NOMO-1 treated with dmso at 0.1 percent for 144 hours (cell line): Measurements from ENCODE around the gene ZNF584.

ENCODE experiments used
- DNase-seq: peaks from one replicate; lab custom pipeline; 2025; ENCODE audit not compliant: unreplicated experiment; lab: John Stamatoyannopoulos, UW

The ZNF584 gene

GRCh38 chr19:58385891-58386575 is 22.4 kb upstream of the ZNF584 start:
- no peak for DNase-seq

DNA sequence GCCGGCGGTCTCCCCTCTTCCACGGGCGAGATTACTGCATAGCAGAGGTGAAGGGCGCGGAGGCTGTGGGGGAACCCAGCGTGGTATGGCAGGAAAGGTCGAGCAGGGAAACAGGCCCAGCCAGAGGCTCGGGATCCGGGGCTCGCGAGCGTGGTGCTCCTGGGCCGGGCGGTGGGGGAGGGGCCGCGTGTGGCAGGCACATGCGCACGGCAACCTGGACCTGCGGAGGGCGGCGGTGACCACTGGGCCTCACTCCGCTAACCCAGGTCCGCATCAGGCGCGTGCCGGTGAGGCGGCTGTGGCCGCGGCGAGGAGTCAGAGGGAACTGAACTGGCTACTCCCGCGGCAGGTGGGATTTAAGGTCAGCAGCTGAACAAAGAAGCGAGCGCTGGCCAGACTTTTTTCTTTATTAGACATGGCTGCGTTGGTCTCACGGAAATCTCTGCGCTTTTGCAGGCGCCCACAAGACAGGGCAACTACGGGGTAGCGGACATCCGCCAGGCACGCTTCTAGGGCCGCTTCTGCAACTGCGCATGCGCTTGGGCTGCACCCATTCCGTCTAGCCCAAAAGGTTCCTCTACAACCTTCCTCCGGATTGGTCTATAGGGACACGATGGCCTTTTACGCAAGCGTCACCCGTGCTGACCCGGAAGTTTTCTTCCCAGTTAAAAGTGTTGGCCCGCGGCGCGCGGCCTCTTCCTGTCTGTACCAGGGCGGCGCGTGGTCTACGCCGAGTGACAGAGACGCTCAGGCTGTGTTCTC is 21.7 kb upstream of the ZNF584 start, which contains the start of gene RPS5:
RPS5 (plus strand) TSS at position 694 of the 762 bp plus-strand sequence. CDS start 869 bp downstream, outside the sequence.
- DNase-seq = peak; percentile 97

DNA sequence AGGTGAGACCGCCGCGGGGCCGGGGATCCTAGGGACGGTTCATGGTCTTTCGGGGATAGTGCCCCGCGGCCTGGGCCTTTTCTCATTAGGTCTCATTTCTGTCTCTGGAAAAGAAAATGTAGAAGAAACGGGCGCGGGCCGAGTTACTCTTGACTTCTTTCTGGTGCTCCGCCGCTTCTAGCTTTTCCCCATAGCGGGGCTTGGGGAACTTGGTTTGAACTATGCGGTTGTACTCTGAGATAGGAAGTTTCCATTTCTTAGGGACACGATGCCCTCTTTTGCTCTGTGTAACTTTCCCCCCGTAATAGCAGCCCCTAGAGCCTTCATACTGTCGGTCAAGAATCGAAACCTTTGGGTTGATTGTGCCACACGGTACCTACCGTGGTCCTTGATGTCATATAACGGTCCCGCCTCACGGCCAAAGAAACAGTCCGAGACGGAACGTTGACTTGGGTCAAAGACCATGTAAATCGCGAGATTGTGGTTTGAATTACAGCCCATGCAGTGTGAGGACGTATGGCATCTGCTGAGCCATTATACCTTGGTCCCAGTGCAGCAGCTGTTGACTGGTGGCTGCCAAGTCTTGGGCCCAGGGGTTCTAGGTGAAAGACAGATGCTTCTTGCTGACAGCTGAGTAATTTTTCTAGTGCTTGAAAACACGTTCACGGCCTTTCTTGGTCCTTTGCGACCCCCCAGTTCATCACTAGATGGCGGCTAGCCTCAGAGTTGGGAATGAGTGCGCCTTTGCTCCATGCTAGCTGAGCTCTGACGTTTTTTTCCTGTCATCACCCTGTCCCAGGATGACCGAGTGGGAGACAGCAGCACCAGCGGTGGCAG is 20.9 kb upstream of the ZNF584 start:
- no peak for DNase-seq

DNA sequence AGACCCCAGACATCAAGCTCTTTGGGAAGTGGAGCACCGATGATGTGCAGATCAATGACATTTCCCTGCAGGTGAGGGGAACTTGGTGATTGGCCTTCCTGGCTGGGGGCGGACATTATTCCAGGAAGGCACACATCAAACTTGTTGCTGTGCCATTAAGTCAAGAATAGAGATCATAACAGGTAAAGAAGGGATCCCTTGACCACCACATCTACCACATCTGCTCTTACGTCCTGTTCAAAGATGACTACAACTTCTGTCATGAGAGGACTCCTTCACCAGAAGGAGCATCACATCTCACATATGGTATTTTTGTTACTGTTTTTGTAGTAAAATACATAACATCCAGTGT is 20.3 kb upstream of the ZNF584 start:
- no peak for DNase-seq

- no peak for DNase-seq
Measured at GRCh38 chr19:58392945-58393724, 15.3 kb upstream of the ZNF584 start.

DNA sequence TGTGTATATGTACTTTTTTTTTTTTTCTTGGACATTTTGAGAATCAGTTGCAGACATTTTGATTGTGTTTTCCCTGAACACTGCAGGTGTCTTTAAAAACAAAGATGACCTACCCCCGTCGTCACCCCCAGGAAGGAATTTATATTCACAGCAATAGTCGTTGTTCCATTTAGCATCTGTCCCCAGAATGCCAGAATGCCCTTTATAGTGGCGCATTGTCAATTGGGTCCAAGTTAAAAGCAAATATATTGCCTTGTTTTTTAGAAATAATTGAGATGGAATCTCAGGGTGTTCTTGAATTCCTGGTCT is 14.8 kb upstream of the ZNF584 start:
- DNase-seq = no peak

DNA sequence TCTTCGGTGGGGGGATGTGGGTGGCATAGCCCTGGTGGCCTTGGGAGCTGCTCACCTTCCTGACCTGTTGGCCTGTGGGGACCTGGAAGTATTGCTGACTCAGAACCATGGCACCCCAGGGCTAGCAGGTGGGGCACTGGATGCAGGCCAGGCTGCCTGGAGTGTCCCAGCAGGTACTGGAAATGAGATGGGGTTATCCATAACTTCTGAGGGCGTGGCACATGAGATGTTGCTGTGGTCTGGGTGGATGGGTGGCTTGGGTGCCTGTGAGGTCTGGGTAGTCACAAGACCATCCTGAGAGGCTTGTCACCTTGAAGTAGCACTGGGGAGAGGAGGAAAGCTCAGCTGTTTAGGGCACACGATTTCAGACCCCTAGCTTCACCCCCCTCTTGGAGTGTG is 13.6 kb upstream of the ZNF584 start:
- DNase-seq = no peak

GRCh38 chr19:58395220-58395978 is 13.1 kb upstream of the ZNF584 start, which contains the start of gene RNF225:
RNF225 (plus strand) TSS chr19:58395656; CDS start chr19:58396090, 434 bp downstream.
- no peak for DNase-seq

GRCh38 chr19:58395979-58396627 is 12.3 kb upstream of the ZNF584 start:
- no peak for DNase-seq

DNA sequence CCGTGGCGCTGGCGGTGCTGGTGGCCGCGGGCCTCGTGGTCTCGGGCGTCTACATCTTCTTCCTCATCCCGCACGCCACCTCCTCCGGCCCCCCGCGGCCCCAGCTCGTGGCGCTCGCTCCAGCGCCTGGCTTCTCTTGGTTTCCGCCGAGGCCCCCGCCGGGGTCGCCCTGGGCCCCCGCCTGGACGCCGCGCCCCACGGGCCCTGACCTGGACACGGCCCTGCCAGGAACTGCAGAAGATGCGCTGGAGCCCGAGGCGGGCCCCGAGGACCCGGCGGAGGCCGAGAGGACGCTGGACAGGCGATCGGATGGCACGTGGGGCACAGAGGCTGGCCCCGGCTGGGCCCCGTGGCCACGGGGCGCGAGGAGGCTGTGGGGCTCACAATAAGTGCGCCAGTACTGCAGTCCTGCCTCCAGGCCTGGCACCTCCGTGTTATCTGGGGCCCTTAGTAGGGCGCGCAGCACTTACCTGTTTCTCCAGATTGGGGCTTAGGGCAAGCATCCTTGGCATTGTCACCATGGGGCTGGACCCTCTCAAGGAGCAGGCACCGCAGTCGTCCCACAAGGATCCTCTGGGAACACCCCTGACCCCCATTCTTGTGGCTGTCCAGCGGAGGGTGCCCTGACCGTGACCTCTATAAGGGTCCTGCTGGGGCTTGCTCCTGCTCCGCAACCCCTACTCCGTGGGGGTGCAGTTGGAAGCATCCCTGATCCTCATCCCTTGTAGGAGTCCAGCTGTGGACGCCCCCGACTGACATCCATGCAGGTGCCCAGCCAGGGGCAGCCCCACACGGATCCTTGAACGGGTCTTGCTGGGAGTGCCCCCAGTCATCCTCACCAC is 11.5 kb upstream of the ZNF584 start:
- no peak for DNase-seq

DNA sequence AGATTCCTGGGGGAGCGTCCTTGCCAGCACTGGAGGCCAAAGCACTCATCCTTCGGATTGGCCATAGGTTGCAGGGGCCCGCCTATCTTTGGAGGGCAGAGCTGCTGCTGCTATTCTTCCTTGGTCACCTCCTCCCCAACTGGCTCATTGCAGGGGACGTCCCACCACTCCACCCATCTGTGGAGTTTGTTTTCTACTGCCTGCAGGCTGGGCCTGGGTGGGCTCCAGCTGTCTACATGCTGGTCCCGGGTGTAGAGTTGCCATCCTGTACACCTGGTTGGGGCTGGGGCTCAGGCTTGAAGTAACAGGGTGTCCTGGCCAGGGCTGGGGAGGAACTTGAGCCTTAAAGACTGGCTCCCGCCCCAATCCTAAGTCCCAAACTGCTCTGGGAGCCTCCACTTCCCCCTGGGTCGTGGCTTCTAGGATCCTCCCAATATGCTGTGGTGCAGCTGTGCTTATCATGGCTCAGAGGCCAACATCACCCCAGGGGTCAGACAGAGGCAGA is 10.9 kb upstream of the ZNF584 start:
- DNase-seq = no peak

DNA sequence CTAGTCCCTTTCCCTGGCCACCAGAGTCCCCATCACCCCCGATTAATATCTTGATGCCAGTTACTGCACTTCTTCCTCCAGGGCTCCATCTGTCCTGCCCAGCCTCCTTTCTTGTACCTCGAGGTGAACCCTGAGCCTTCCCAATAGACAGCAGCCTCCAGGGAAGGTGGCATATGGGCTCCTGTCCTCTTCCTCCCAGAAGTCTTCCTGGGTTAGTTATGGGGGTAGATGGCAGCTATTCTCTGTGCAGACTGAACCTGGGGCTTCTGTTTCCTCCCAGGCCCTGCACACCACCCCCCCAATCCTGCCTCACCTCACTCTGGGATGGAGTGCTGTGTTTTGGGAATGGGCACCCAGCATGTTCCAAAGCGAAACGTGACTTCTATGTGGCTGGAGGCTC is 10.4 kb upstream of the ZNF584 start:
- DNase-seq = no peak

GRCh38 chr19:58398545-58398944 is 9.9 kb upstream of the ZNF584 start:
- DNase-seq = no peak

GRCh38 chr19:58399903-58400302 is 8.5 kb upstream of the ZNF584 start:
- no peak for DNase-seq

DNA sequence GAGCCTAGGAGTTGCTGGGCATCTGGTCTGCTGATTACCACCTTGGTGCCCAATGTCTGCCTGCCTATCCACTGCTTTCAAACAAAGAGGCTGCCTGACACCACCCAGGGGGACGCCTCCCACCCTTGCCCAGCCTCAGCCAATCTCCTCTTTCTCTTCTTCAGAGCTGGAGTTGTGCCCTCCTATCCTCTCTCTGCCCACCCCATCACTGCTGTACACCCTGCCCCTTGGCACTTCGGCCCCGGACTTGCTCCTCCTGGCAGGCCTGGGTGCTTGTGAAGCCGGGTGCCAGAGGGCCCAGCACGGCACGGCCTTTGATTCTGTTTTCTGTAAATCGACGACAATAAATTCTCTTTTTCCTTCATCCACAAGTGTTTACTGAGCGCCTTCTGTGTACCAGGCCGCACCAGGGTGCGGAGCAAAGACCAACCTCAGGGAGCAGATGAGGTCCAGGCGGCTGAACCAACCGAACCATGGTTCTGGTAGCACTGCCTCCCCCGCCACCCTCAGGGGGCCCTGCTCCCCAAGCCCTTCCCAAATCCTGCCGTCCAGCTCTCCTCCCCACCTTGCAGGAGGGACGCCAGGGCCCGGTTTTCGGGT is 8.0 kb upstream of the ZNF584 start:
- no peak for DNase-seq

- DNase-seq = peak; percentile 98
Measured at GRCh38 chr19:58400916-58401839, 7.3 kb upstream of the ZNF584 start.

- no peak for DNase-seq
Measured at GRCh38 chr19:58401840-58402421, 6.5 kb upstream of the ZNF584 start.
